ENCODE data around the gene SLC7A5. TPM values are rescaled to one million over a fixed set of nuclear protein-coding genes. Genes with fewer than 3 reads are reported as not detected.
A peak's percentile ranks its signal among the peaks of the same experiment; 100 is the strongest.

Gene SLC7A5
- total RNA-seq, 1 donor from 2014 or later, result 41.6 TPM

- Mint-ChIP-seq H3K27ac (ENCODE audit: unreplicated experiment) (no peak overlapping the region), H3K36me3 (ENCODE audit: low read depth) (no peaks in the 10 kb centered on the region), H3K4me1 (peaks cover 38% of the 10 kb centered on the region), H3K4me3 (no peak overlapping the region), H3K9me3 (no peaks in the 10 kb centered on the region), H3K27me3 (ENCODE audit: low read depth) (peaks cover 4% of the 10 kb centered on the region)
- no peak for TF ChIP-seq CTCF (conservative IDR thresholded peaks at IDR 0.05)
- DNase-seq (ENCODE audit: low read depth, low spot score), result no peak
Observed at GRCh38 chr16:87851601-87852000, 17.7 kb downstream of the SLC7A5 start.

DNA sequence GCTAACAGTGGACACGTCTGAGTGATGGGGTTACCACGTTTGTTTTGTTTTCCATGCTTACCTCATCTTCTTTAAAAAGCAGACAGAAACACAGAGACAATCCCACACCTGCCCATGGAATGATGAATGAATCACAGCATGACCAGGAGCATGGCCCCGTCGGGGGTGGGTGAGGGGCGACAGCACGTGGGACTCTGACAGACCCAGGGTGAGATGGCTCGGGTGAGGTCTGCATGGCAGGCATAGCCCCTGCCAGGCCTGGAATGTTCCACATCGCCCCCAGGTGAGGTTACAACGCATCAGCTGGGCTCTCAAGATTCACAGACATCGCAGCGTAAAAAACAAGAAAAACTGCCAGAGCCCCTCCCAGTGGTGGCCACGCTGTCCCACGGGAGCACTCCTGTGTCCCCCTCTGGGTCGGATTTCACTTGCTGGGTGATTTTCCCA is 18.1 kb downstream of the SLC7A5 start:
- Mint-ChIP-seq H3K36me3 (ENCODE audit: low read depth) (no peaks in the 10 kb centered on the region), H3K4me1 (peaks cover 38% of the 10 kb centered on the region), H3K4me3 (no peak overlapping the region), H3K27ac (ENCODE audit: unreplicated experiment) (no peak overlapping the region), H3K9me3 (no peaks in the 10 kb centered on the region), H3K27me3 (ENCODE audit: low read depth) (peaks cover 4% of the 10 kb centered on the region)
- no peak for TF ChIP-seq CTCF (conservative IDR thresholded peaks at IDR 0.05)
- no peak for DNase-seq (ENCODE audit: low read depth, low spot score)

GRCh38 chr16:87850009-87851006 is 19.0 kb downstream of the SLC7A5 start:
- Mint-ChIP-seq H3K4me3 (no peak overlapping the region), H3K27ac (ENCODE audit: unreplicated experiment) (no peak overlapping the region), H3K9me3 (no peaks in the 10 kb centered on the region), H3K27me3 (ENCODE audit: low read depth) (peaks cover 4% of the 10 kb centered on the region), H3K4me1 (peaks cover 38% of the 10 kb centered on the region), H3K36me3 (ENCODE audit: low read depth) (no peaks in the 10 kb centered on the region)
- TF ChIP-seq CTCF (conservative IDR thresholded peaks at IDR 0.05), result peak; percentile 97
- peak; percentile 72 for DNase-seq (ENCODE audit: low read depth, low spot score)

GRCh38 chr16:87849419-87850008 is 19.8 kb downstream of the SLC7A5 start:
- H3K4me3 Mint-ChIP-seq, result no peak overlapping the region
- H3K9me3 Mint-ChIP-seq, result no peaks in the 10 kb centered on the region
- H3K4me1 Mint-ChIP-seq, result peaks cover 42% of the 10 kb centered on the region
- DNase-seq (ENCODE audit: low read depth, low spot score), result no peak
- H3K36me3 Mint-ChIP-seq (ENCODE audit: low read depth), result no peaks in the 10 kb centered on the region
- H3K27me3 Mint-ChIP-seq (ENCODE audit: low read depth), result peaks cover 4% of the 10 kb centered on the region
- H3K27ac Mint-ChIP-seq (ENCODE audit: unreplicated experiment), result no peak overlapping the region
- TF ChIP-seq CTCF (conservative IDR thresholded peaks at IDR 0.05), result no peak

DNA sequence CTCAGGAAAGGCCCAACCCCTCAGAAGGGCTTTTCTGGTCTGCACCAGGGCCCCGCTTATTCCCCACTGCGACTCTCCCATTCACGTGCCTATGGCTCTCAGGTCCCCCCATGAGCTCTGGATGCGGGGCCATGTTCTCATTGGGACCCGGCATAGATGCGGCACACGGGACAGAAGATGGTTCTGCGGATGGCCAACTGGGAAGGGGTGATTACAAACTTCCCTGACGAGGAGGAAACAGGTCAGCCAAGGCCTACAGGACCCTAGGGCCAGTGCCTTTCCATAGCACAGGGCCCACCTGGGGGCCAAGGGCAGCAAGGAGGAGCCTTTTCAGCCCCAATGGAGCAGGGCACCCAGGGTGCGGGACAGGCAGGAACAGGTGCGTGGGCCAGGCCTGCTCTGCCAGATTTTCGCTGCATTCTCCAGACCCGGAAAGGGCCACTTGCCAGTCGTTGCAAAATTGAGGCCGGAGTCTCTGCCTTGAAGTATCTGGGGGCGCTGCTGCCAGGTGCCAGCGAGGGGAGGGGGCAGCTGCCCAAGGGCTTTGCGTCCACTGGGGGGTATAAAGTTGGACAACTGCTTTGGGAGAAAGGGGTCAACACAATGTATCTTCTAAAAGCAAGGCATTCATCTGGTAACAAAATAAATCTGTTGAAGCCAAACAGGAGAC is 20.5 kb downstream of the SLC7A5 start:
- TF ChIP-seq CTCF (conservative IDR thresholded peaks at IDR 0.05), result no peak
- Mint-ChIP-seq H3K4me3 (no peak overlapping the region), H3K4me1 (peaks cover 38% of the 10 kb centered on the region), H3K27ac (ENCODE audit: unreplicated experiment) (no peak overlapping the region), H3K36me3 (ENCODE audit: low read depth) (no peaks in the 10 kb centered on the region), H3K27me3 (ENCODE audit: low read depth) (peaks cover 4% of the 10 kb centered on the region), H3K9me3 (no peaks in the 10 kb centered on the region)
- DNase-seq (ENCODE audit: low read depth, low spot score), result no peak
